GM19035 (cell line): ENCODE data around the gene NOTCH1.

Source experiments
- ATAC-seq: cut with Tn5 transposase; IDR thresholded peaks from one replicate; pipeline ENCODE4 v1.9.1; 2021; ENCODE audit not compliant: unreplicated experiment

NOTCH1 gene

DNA sequence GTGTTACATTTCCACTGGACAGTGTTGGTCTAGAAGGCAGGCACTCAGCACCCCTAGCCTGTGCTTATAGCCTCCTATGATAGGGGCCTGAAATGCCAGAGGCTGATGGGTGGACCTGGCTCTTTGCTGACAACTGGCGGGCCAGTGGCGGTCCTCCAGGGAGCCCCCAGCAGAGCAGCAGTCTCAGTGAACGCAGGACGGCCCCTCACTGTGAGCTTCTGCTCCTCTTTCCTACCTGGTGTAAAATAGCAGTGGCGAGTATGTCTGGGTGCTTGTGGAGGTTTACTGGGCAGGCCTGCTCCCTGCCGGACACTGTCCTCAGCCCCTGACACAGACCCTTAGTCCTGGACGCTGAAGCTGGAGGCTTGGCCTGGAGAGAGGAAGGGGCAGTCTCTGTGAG lies 59.7 kb downstream of the NOTCH1 start:
- no peak for ATAC-seq

DNA sequence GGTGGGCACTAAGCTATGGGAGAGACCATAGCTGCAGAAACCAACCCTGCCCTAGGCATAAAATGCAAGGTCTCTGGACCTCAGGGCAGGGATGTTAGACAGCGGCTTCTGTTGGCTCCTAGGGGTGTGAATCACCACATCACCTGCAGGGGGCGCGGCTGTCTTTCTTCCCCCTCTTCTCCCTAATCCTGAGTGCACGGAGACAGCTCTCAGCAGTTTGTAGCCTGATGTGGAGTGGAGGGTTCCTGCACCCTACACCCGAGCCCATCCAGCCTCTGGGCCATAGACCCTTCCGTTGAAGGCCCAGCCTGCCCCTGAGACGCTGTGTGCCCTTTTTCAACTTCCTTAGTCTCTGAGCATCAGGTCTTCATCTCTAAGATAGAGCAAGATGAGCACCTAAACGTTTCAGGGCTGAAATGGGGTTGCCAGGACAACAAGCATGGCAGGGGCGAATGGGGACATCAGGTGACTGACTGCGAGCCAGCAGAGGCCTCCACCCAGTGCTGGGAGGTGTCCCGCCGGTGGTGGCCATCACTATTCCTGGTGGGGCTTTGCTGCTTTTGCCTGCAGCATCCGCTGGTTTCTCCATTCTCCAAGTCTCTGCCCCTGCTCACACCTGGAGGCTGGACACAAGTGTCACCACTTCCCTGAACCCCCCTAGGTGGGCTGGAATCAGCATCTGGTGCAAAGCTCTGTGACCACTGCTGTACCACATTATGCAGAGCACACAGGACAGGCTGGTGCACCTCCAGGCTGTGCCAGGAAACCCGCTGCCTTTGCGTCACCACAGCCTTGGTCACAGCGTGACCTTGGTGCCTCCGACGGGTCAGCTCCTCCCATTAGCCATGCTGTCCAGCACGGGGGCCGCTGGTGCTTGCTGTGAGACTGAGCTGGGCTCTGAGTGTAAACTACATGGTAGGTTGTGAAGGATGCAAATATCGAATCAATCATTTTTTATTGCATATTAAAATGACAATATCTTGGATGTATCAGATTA lies 60.5 kb downstream of the NOTCH1 start:
- no peak for ATAC-seq

DNA sequence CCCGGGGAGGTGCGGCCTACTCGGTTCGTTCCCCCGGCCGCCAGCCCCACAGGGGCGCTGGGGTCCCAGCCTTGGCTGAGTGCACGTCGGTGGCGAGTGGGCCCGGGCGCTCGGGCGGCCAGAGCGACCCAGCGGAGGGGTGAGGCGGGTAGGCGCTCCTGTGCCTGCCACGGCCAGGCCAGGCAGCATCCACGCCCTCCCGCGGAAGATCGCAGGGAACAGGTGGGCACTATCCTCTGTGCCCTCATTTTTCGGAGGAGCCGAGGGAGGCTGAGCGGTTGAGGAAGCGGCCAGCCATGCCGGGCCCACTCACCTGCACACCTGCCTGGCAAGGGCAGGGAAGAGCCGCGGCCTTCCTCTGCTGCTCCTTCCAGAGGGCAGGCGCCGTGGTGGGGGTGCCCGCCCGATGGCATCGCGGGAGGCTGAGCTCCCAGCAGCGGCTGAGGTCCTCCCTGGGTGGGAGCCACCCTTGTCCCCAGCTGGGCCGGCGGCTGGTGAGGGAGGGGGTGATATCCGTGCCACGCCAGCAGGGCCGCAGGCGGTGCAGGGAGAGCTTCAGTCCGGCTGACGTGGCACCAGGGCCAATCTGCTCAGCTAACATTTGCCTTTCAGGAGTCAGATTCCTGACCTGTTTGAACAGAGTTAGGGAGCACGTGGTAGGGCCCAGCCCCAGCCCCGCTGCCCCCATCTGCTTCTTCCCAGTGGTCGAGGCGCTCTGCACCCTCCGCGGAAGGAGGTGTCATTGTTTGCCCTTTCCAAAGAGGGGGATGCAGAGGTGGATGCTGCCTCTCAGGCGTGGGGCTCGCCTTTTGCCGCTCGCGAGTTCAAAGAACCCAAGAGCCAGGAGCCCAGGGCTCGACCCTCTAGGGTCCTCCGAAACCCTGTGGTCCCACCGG lies 61.4 kb downstream of the NOTCH1 start:
- no peak for ATAC-seq

DNA sequence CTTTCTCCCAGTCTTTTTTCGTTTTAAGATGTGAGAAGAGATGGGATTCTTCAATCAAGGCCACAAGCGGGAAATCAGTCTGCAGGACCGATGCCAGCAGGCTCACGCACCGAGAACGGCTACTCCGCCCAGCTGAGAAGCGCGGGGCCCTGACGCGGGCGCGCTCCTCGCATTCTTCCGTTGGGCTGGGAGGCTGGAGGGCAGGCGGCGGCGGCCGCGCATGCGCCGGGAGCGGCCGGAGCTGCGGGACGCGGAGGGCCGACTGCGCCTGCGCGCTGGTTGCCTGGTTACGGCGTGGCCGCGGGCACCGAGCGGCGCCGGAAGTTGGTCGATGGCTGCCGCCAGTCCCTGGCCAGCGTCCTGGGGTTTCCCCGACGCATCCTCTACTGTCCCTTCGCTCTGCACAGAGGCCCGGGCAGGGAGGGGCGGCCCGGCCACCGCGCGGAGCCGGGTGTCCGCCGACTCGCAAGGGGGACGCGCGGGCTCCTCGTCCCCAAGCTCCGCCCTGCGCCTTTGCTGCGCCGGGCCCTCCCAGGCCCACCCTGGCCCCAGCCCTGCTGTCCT lies 62.2 kb downstream of the NOTCH1 start:
- peak; percentile 72 for ATAC-seq

GRCh38 chr9:136482793-136483588 lies 62.9 kb downstream of the NOTCH1 start, which contains the start of gene SEC16A:
SEC16A (minus strand) TSS chr9:136483040; CDS start chr9:136477615, 5,425 bp downstream.
- peak; percentile 53 for ATAC-seq

DNA sequence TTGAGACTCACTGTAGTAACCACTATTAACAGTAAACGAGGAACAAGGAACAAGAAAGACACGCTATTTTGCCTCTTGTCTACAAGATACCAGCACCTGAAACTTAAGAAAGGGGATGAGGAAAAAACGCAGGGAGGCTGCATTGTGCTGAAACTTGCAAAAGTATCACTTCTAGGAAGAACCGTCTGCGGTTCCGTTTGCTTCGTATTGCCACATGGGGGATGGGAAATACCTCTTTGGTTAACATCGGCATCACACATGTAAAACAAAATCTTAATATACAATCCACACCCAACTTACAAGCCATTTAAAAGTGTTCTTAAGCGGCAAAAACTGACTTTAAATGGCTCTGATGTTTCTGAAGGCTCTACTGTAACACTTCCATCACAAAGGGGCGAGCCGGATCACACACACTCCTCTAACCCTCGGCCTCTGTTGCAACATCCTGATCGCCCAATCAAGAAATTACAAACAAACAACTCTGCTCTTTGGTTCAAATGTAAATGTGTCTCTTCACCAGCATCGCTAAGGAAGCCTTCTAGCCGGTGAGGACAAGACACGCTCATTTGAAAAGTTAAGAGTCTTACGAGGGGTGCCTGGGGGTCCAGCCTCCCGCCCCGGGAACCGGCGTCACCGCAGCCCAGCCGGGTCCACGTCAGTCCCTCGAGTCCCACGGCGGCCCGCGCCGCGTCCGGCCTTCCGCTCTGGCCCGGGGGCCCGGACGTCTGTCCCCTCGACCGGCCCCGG lies 63.6 kb downstream of the NOTCH1 start:
- ATAC-seq = no peak

- ATAC-seq = no peak
Measured at GRCh38 chr9:136481558-136481957, 64.3 kb downstream of the NOTCH1 start.

DNA sequence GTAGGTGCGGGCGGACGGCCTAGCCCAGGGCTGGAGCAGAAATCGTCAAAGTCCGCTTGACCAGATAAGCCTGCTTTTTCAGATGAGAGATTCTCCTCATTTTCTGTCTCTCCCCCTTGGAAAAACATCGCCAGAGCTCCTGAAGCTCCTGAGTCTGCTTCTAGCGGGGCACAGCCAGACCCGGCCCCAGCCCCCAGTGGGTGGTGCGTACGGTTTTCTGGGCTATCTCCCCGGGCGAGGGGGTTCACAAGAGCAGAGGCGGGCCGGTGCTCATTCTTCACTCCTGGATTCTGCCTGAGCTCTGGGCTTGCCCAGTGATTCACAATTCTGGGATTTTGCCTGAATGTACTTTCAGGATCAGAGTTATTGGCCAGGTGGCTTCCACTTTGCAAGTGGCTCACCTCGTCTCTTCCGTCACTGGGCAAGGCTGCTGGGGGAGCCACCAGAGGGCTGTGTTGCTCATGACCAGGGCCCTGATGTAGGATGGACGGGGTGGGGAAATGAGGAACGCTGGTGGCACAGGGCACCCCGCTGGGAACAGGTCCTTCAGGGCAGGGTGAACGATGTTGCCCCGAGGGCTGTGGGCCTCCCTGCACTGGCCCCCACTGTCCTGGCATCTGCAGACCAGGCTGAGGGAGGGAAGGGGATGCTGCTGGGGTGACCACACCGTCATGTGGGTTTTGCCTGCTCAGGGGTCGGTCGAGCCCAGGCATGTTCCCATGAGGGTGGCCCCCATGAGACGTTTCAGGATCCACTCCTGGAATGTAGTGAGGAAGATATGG lies 69.3 kb downstream of the NOTCH1 start:
- ATAC-seq = no peak

GRCh38 chr9:136474974-136475865 lies 70.6 kb downstream of the NOTCH1 start:
- no peak for ATAC-seq

DNA sequence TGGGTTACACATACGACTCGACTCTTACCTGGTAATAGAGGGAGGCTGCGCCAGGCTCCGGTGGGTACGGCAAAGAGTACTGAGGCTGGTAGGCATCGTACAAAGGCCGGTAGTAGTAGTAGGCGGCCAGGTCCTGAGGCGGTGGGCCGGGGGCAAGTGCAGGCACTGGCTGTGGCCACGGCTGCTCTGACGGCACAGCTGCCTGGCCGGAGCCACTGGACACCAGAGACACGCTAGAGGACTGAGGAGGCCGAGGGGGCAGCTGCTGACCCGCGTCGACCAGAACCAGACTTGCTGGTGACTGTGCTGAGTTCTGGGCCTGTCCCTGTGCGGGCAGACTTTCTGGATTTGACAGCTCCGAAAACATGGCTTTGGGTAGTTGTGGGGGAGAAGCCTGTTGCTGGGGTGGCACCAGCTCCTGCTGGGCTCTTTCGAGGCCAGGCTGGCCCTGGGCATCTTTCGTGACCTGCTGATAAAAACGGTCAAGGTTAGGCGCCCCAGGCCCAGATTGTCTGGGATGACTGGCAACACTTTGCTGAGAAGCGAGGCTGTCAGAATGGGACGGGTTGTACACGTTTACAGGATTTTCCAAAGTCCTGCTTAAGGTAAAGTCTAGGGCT lies 71.7 kb downstream of the NOTCH1 start:
- ATAC-seq = no peak

- no peak for ATAC-seq
Measured at GRCh38 chr9:136473354-136473721, 72.5 kb downstream of the NOTCH1 start.

- no peak for ATAC-seq
Measured at GRCh38 chr9:136472640-136473353, 73.1 kb downstream of the NOTCH1 start.

DNA sequence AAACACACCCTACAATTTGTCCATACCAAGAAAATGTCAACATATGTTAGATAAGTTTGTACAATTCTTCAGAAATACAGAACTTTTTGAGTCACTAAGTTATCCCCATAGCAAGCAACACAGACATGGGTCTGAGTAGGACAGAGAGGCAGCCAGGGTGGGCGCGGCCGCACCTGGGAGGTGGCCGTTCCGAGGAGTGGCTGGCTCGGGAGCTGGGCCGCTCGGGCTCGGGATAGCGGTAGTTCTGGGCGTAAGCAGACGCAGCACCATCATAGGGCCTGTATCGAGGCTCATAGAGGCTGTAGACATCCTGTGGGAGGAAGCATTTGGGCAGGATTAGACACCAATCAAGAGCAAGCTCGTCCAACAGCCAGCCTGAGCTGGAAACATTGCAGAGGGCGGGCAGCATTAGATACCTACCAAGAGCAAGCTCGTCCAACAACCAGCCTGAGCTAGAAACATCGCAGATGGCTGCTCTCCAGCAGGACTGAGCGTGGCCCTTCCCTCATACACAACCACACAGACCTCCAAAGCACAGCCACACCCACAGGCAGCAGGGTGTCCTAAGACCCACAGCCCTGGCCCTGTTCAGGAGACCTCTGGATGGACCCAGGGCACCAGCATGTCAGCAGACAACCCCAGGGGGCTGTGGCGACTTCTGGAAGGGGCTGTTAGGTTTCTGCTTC lies 73.9 kb downstream of the NOTCH1 start:
- no peak for ATAC-seq

DNA sequence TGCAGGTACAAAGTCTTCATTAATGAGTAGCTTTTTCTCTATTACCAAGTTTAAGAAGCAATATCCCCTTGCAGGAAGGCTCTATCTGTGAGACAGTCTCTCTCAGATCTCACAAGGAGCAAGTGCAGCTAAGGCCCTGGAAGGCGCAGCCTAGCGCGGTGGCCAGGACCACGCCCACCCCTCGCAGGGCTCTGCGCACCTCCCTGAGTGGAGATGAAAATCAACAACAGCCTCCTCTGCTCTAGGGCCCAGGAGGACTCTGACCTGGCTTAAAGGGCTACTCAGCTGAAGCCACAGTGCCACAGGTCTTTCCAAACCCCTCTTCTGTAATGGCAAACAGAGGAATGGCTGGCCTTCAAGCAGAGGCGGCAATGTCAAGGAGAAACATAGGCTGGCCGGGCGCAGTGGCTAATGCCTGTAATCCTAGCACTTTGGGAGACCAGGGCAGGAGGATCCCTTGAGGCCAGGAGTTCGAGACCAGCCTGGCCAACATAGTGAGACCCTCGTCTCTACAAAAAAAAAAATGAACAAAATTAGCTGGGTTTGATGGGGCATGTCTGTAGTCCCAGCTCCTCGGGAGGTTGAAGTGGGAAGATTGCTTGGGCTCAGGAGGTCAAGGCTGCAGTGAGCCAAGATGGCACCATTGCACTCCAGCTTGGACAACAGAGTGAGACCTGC lies 74.9 kb downstream of the NOTCH1 start:
- no peak for ATAC-seq

DNA sequence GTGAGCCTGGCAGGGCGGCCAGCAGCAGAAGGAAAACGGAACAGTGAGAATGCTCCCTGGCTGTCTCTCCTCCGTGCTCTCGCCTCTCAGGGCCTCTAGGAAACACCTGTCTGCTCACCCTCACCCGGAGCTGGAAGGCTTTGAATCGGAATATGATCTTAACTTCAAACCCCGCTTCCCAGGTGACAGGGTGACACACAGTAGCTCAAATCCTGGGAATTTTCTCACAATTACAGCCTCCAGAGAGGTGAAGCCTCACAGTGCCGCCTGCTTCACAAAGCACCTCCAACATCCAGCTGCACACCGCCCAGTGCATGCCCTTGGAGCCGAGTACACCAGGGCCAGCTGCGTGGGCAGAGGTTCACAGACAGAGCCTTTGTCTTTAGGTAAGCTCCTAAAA lies 75.5 kb downstream of the NOTCH1 start:
- no peak for ATAC-seq

- ATAC-seq = no peak
Measured at GRCh38 chr9:136467766-136468165, 78.1 kb downstream of the NOTCH1 start.
